Naive thymus-derived CD4-positive, alpha-beta T cell (primary cell): ENCODE data around the gene ANKLE2. TPM values are rescaled to one million over a fixed set of nuclear protein-coding genes. Genes with fewer than 3 reads are reported as not detected.
A peak's percentile ranks its signal among the peaks of the same experiment; 100 is the strongest.
"Not testable (repeated sequence)": the region's sequence is repeated elsewhere in the genome, so short reads cannot be mapped to it uniquely, and the experiment has no call there.

Experiments
- ATAC-seq: fragments of 150-1000 bp; cut with Tn5 transposase; 2 replicates; pipeline ENCODE4 v1.10.0; 2021; ENCODE audit warnings: mild to moderate bottlenecking, moderate library complexity
- CTCF ChIA-PET: fragments of 350-600 bp; sonication (Branson Sonifier 250); formaldehyde crosslinking; loops from one replicate; lab custom pipeline; 2021; ENCODE audit warnings: antibody characterized with exemption; lab: Charles Lee
- POLR2A ChIA-PET: fragments of 350-600 bp; sonication (Branson Sonifier 250); formaldehyde crosslinking; loops from one replicate; lab custom pipeline; 2021; ENCODE audit warnings: antibody characterized with exemption, inconsistent platforms; lab: Charles Lee
- DNase-seq, 9 donors: peaks; one replicate each; pipeline versions ENCODE4 v3.0.0 to v3.0.0-alpha.2; 2020 to 2022; ENCODE audit warnings: mixed read lengths in 1 of 9
- H3K27ac ChIP-seq: one replicate; pipeline ENCODE4 v1.7.0; 2013; ENCODE audit warnings: mild to moderate bottlenecking, low read depth, low read length, moderate library complexity
- H3K27me3 ChIP-seq, 2 donors: one replicate each; pipeline ENCODE4 v1.7.0; 2013; ENCODE audit warnings: low read length in 2 of 2, mild to moderate bottlenecking in 2 of 2, moderate library complexity in 2 of 2; ENCODE audit not compliant: control insufficient read depth in 2 of 2, insufficient read depth in 2 of 2
- H3K36me3 ChIP-seq, 3 experiments: 1 replicate in 2 of 3; 2 replicates in 1 of 3; pipeline ENCODE4 v1.7.0; 2013; ENCODE audit warnings: low read length in 3 of 3, mild to moderate bottlenecking in 3 of 3, moderate library complexity in 1 of 3; ENCODE audit not compliant: insufficient read depth in 3 of 3, control insufficient read depth in 2 of 3
- H3K4me1 ChIP-seq, 2 donors: one replicate each; pipeline ENCODE4 v1.7.0; 2013; ENCODE audit warnings: low read length in 2 of 2, mild to moderate bottlenecking in 2 of 2, moderate library complexity in 1 of 2; ENCODE audit not compliant: control insufficient read depth in 2 of 2, insufficient read depth in 2 of 2
- H3K4me3 ChIP-seq: 2 replicates; pipeline ENCODE4 v1.7.0; 2013; ENCODE audit warnings: mild to moderate bottlenecking, low read length
- H3K9me3 ChIP-seq, 3 experiments: 1 replicate in 2 of 3; 2 replicates in 1 of 3; pipeline ENCODE4 v1.7.0; 2013; ENCODE audit warnings: low read length in 3 of 3; ENCODE audit not compliant: control insufficient read depth in 2 of 3
- H3K27ac Mint-ChIP-seq, 9 donors: one replicate each; pipeline ENCODE4 v1.8.0; 2020 to 2022; ENCODE audit warnings: mixed read lengths in 9 of 9, mild to moderate bottlenecking in 8 of 9, moderate library complexity in 5 of 9, inconsistent platforms in 2 of 9
- H3K27me3 Mint-ChIP-seq, 5 donors: one replicate each; pipeline ENCODE4 v1.8.0; 2021 to 2022; ENCODE audit warnings: mixed read lengths in 5 of 5, mild to moderate bottlenecking in 1 of 5
- H3K36me3 Mint-ChIP-seq, 5 donors: one replicate each; pipeline ENCODE4 v1.8.0; 2020 to 2022; ENCODE audit warnings: mixed read lengths in 5 of 5, mild to moderate bottlenecking in 3 of 5, inconsistent platforms in 1 of 5
- H3K4me1 Mint-ChIP-seq, 7 donors: one replicate each; pipeline ENCODE4 v1.8.0; 2020 to 2022; ENCODE audit warnings: mixed read lengths in 7 of 7, mild to moderate bottlenecking in 3 of 7, inconsistent platforms in 1 of 7
- H3K4me3 Mint-ChIP-seq, 10 donors: one replicate each; pipeline ENCODE4 v1.8.0; 2020 to 2022; ENCODE audit warnings: mild to moderate bottlenecking in 10 of 10, mixed read lengths in 10 of 10, moderate library complexity in 6 of 10, inconsistent platforms in 2 of 10
- H3K9me3 Mint-ChIP-seq, 11 donors: one replicate each; pipeline ENCODE4 v1.8.0; 2020 to 2022; ENCODE audit warnings: mixed read lengths in 11 of 11, mild to moderate bottlenecking in 4 of 11, inconsistent platforms in 1 of 11, moderate library complexity in 1 of 11
- intact Hi-C, 2 donors: fragments of 100-400 bp; cut with micrococcal nuclease; formaldehyde crosslinking; loops; one replicate each; pipeline ENCODE4 v1.15.1; 2023
- polyA plus RNA-seq, 2 donors: library from polyadenylated mRNA; unstranded; fragments of 300-500 nt; fragmentation: Illumina TruSeq; gene quantifications; one replicate each; pipeline ENCODE4 v1.2.3, GENCODE V29; 2021
- total RNA-seq, 6 experiments: library from RNA in 5 of 6; stranded (reverse) in 5 of 6; gene quantifications; 1 replicate in 5 of 6; 2 replicates in 1 of 6; pipeline ENCODE4 v1.2.3 and lab custom pipeline; 2021 to 2026

Gene ANKLE2
- total RNA-seq (10 to 100 TPM; 69.5 to 95.5 (median 92.2) TPM), polyA plus RNA-seq (10 to 100 TPM; 21.5 to 34.3 TPM), total RNA-seq (lab: John Stamatoyannopoulos, UW) (152 reads per million, percentile 90 among the genes with 10 or more reads in this experiment)

- Mint-ChIP-seq H3K36me3 (peaks cover 0 to 11% (median 6%) of the 10 kb centered on the region in 5 donors), H3K4me1 (peaks cover 25 to 43% (median 26%) of the 10 kb centered on the region in 7 donors), H3K4me3 (peak within 1 kb of the TSS; percentile 89 to 97 (median 94)), H3K27ac (peak within 1 kb of the TSS; percentile 92 to 97 (median 95)), H3K9me3 (no peaks in the 10 kb centered on the region), H3K27me3 (no peaks in the 10 kb centered on the region)
- peaks cover 9 to 13% of the 10 kb centered on the region in 2 donors for H3K4me1 ChIP-seq
- peak within 1 kb of the TSS; percentile 88 for H3K4me3 ChIP-seq
- ATAC-seq (peak; percentile 75), DNase-seq (peak; percentile 35 to 77 (median 63))
- H3K27ac ChIP-seq: peak within 1 kb of the TSS; percentile 87
- no peaks in the 10 kb centered on the region for H3K9me3 ChIP-seq
- H3K27me3 ChIP-seq: no peaks in the 10 kb centered on the region
- intact Hi-C loops: loop anchor here in 1 of 2 donors (1.0 to 5.0 kb wide), 5 partner anchors 51 to 679 kb away; partner anchors contain the start of genes CHFR, PGAM5, ZNF10 and ZNF84
- H3K36me3 ChIP-seq: no peaks in the 10 kb centered on the region
- ChIA-PET CTCF (no interaction called here), POLR2A (interaction anchor here (1.1 to 2.8 kb wide), 4 partner anchors 10 to 106 kb away, joined by 3 to 9 read pairs (median 4); no protein-coding TSS in a partner anchor)
These were observed at the start of gene ANKLE2 for GRCh38 chr12:132761032-132761920. ANKLE2 (minus strand) TSS chr12:132761832; CDS start chr12:132761798, 34 bp downstream.

- ATAC-seq, H3K27ac Mint-ChIP-seq, POLR2A ChIA-PET, H3K9me3 ChIP-seq, H3K9me3 Mint-ChIP-seq, H3K4me3 ChIP-seq, H3K27ac ChIP-seq, H3K4me3 Mint-ChIP-seq, H3K27me3 Mint-ChIP-seq, H3K27me3 ChIP-seq: not testable (repeated sequence)
- Histone ChIP-seq H3K36me3 (peaks cover 7 to 63% (median 15%) of the 10 kb centered on the region in 3 experiments), H3K4me1 (peaks cover 5 to 12% of the 10 kb centered on the region in 2 donors)
- intact Hi-C loops: loop anchor here (1.0 to 2.0 kb wide), 2 partner anchors 41 kb away; no protein-coding TSS in a partner anchor
- CTCF ChIA-PET: interaction anchor here (1.9 kb wide), 1 partner anchor 95 kb away, joined by 4 read pairs; no protein-coding TSS in a partner anchor
- Mint-ChIP-seq H3K4me1 (peaks cover 13 to 36% (median 23%) of the 10 kb centered on the region in 7 donors), H3K36me3 (peaks cover 10 to 52% (median 27%) of the 10 kb centered on the region in 5 donors)
- DNase-seq: peak in 2 of 9 donors; percentile 16 to 18
These were observed 47.8 kb upstream of the ANKLE2 start for GRCh38 chr12:132809391-132809790.

GRCh38 chr12:132807295-132808092 is 45.9 kb upstream of the ANKLE2 start:
- H3K4me3 Mint-ChIP-seq: peak overlapping the region in 5 of 10 donors; percentile 35 to 68 (median 55)
- POLR2A ChIA-PET: no interaction called here
- H3K27me3 ChIP-seq: no peaks in the 10 kb centered on the region

GRCh38 chr12:132806857-132807256 is 45.2 kb upstream of the ANKLE2 start:
- Mint-ChIP-seq H3K4me1 (peaks cover 13 to 29% (median 23%) of the 10 kb centered on the region in 7 donors), H3K27ac (peak overlapping the region in 7 of 9 donors; percentile 13 to 72 (median 45)), H3K4me3 (peak overlapping the region in 8 of 10 donors; percentile 5 to 68 (median 52)), H3K36me3 (peaks cover 6 to 57% (median 29%) of the 10 kb centered on the region in 5 donors), H3K27me3 (no peaks in the 10 kb centered on the region), H3K9me3 (no peaks in the 10 kb centered on the region)
- ChIA-PET CTCF (interaction anchor here (0.9 to 1.5 kb wide), 2 partner anchors 38 to 42 kb away, joined by 3 to 7 read pairs; no protein-coding TSS in a partner anchor), POLR2A (no interaction called here)
- H3K9me3 ChIP-seq: no peaks in the 10 kb centered on the region
- H3K4me3 ChIP-seq: no peak overlapping the region
- peak in 6 of 9 donors; percentile 11 to 30 (median 24) for DNase-seq
- no peak for ATAC-seq
- no peak overlapping the region for H3K27ac ChIP-seq
- peaks cover 0 to 12% of the 10 kb centered on the region in 2 donors for H3K4me1 ChIP-seq
- intact Hi-C loops: no loop called here
- no peaks in the 10 kb centered on the region for H3K27me3 ChIP-seq
- H3K36me3 ChIP-seq: peaks cover 7 to 62% (median 9%) of the 10 kb centered on the region in 3 experiments

More at GRCh38 chr12:132807295-132808092, 45.9 kb upstream of the ANKLE2 start:
- no peaks in the 10 kb centered on the region for H3K9me3 Mint-ChIP-seq
- no peaks in the 10 kb centered on the region for H3K9me3 ChIP-seq
- peaks cover 13 to 33% (median 23%) of the 10 kb centered on the region in 7 donors for H3K4me1 Mint-ChIP-seq
- intact Hi-C loops: loop anchor here in 1 of 2 donors (2.0 kb wide), 1 partner anchor 39 kb away; no protein-coding TSS in a partner anchor
- H3K27ac ChIP-seq: no peak overlapping the region
- H3K36me3 ChIP-seq: peaks cover 7 to 63% (median 11%) of the 10 kb centered on the region in 3 experiments
- H3K27me3 Mint-ChIP-seq: no peaks in the 10 kb centered on the region
- H3K4me1 ChIP-seq: peaks cover 0 to 12% of the 10 kb centered on the region in 2 donors
- CTCF ChIA-PET: interaction anchor here (0.6 to 1.9 kb wide), 3 partner anchors 39 to 100 kb away, joined by 3 to 7 read pairs (median 4); no protein-coding TSS in a partner anchor
- peaks cover 10 to 58% (median 33%) of the 10 kb centered on the region in 5 donors for H3K36me3 Mint-ChIP-seq
- DNase-seq: no peak
- H3K4me3 ChIP-seq: no peak overlapping the region
- H3K27ac Mint-ChIP-seq: peak overlapping the region in 3 of 9 donors; percentile 38 to 65 (median 45)
- ATAC-seq: no peak

GRCh38 chr12:132804426-132804861 is 42.8 kb upstream of the ANKLE2 start:
- Histone ChIP-seq H3K9me3 (no peaks in the 10 kb centered on the region), H3K36me3 (peaks cover 7 to 79% (median 9%) of the 10 kb centered on the region in 3 experiments), H3K27me3 (no peaks in the 10 kb centered on the region), H3K4me3 (no peak overlapping the region), H3K27ac (no peak overlapping the region), H3K4me1 (peaks cover 0 to 12% of the 10 kb centered on the region in 2 donors)
- no peaks in the 10 kb centered on the region for H3K27me3 Mint-ChIP-seq
- H3K9me3 Mint-ChIP-seq: no peaks in the 10 kb centered on the region
- POLR2A ChIA-PET: no interaction called here
- CTCF ChIA-PET: no interaction called here
- no peak overlapping the region for H3K4me3 Mint-ChIP-seq
- intact Hi-C loops: no loop called here
- DNase-seq (no peak), ATAC-seq (no peak)
- H3K36me3 Mint-ChIP-seq: peaks cover 0 to 64% (median 22%) of the 10 kb centered on the region in 5 donors
- peaks cover 12 to 29% (median 18%) of the 10 kb centered on the region in 7 donors for H3K4me1 Mint-ChIP-seq
- no peak overlapping the region for H3K27ac Mint-ChIP-seq
